ENCODE results near the gene HIRIP3.

GRCh38 chr16:29985271-29985811 is 10.1 kb downstream of the HIRIP3 start:
- no peak for TF ChIP-seq GABPA (IDR thresholded peaks at IDR 0.05; ENCODE audit: low read depth)
- TF ChIP-seq EP300 (IDR thresholded peaks at IDR 0.05; ENCODE audit: borderline replicate concordance in 1 of 2, low read depth in 1 of 2, low read length in 1 of 2), result no peak
- TF ChIP-seq CTCF (IDR thresholded peaks at IDR 0.05), result no peak
- TF ChIP-seq FOXJ3 (CRISPR knock-in tag; IDR thresholded peaks at IDR 0.05), result no peak
- no peak for TF ChIP-seq MEF2A (IDR thresholded peaks at IDR 0.05; ENCODE audit: borderline replicate concordance, low read depth)
- no peak for TF ChIP-seq POLR2AphosphoS5 (IDR thresholded peaks at IDR 0.05; ENCODE audit: low read depth, low read length)
- no peak for TF ChIP-seq RAD21 (IDR thresholded peaks at IDR 0.05; ENCODE audit: low read length)
